HG02623 (cell line): ENCODE results near the gene LSR.

Experiments
- ATAC-seq: cut with Tn5 transposase; IDR thresholded peaks from one replicate; pipeline ENCODE4 v1.9.1; 2021; ENCODE audit warnings: moderate library complexity; ENCODE audit not compliant: unreplicated experiment

Gene LSR, protein sequence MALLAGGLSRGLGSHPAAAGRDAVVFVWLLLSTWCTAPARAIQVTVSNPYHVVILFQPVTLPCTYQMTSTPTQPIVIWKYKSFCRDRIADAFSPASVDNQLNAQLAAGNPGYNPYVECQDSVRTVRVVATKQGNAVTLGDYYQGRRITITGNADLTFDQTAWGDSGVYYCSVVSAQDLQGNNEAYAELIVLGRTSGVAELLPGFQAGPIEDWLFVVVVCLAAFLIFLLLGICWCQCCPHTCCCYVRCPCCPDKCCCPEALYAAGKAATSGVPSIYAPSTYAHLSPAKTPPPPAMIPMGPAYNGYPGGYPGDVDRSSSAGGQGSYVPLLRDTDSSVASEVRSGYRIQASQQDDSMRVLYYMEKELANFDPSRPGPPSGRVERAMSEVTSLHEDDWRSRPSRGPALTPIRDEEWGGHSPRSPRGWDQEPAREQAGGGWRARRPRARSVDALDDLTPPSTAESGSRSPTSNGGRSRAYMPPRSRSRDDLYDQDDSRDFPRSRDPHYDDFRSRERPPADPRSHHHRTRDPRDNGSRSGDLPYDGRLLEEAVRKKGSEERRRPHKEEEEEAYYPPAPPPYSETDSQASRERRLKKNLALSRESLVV

DNA sequence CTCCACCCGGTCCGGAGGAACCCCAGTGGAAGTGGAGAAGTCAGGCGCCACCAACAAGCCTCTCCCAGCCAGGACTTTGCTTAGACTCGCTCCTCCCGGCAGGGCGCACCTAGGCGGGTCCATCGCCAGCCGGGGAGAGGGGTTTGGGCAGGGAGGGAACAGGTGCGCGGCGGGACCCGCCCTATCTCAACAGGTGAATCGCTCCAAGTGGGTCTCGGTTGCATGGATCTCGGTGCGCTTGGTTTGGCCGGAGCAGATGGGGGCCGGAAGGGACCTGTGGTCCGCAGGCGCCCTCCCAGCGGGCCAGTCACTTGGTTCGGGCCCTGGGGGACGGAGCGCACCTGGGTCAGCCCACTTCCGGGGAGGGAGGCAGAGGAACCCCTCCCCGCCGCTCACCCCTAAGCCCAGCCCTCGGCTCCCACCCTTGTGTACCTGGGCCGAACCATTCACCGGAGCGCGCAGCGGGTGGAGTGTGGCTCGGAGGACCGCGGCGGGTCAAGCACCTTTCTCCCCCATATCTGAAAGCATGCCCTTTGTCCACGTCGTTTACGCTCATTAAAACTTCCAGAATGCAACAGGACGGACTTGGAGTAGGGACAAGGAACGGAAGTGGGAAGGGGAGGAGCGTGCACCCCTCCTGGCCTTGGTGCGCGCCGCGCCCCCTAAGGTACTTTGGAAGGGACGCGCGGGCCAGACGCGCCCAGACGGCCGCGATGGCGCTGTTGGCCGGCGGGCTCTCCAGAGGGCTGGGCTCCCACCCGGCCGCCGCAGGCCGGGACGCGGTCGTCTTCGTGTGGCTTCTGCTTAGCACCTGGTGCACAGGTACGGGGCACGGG lies at the start of gene LSR:
TSS of gene LSR (plus strand) at position 693 of the 836 bp plus-strand sequence. CDS start at position 714, 21 bp downstream.
- ATAC-seq: peak; percentile 71

DNA sequence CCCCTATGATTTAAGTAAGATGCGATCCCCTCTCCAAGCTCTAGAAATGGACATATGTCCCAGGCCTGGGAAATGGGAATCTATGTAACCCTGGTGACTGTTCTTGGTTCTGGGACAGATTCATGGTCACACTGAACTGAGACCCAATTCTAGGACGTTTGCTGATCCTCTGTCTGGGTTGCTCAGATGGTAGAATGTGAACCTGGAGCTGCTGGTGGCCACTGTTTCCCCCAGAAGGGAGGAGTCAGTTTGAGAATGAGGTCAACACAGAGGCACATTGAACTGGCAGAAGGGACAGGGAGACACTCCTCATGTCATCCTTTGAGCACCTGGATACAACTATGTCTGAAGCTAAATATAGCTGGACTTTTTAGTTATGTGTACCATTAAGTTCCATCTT lies 49.3 kb upstream of the LSR start:
- no peak for ATAC-seq

DNA sequence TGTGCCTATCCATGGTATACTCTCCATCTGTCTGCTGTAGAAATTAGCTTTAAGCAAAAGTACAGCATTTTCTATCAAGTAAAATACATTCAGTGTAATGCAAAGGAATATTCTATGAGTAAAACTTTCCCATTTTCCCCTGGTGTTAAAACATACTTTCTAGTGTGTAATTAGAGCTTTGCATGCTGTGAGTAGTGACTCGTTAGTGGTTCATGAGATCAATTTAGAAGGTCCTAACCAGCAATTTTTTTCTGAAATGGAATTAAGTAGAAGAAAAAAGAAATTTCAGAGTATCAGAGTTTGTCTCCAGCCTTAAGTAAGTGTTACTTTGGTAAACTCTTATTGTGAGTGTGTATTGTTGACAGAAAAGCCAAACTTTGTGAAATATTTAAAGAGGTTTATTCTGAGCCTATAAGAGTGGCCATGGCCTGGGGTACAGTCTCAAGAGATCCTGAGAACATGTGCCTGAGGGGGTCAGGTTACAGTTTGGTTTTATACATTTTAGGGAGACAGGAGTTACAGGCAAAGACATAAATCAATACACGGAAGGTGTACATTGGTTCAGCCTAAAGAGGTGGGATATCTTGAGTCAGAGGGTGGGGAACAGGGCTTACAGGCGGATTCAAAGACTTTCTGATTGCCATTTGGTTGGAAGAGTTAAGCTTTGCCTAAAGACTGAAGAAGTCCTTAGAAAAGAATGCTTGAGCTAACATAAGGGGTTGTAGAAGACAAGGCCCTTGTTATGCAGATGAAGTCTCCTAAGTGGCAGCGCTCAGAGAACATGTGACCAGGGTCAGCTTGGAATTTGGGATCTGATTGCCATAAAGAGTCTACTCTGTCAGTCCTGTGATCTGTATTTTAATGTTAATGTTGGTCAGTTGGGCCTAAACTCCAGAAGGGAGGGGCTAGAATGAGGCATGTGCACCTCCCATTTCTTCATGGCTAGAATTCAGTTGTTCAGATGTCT lies 45.8 kb upstream of the LSR start:
- no peak for ATAC-seq

DNA sequence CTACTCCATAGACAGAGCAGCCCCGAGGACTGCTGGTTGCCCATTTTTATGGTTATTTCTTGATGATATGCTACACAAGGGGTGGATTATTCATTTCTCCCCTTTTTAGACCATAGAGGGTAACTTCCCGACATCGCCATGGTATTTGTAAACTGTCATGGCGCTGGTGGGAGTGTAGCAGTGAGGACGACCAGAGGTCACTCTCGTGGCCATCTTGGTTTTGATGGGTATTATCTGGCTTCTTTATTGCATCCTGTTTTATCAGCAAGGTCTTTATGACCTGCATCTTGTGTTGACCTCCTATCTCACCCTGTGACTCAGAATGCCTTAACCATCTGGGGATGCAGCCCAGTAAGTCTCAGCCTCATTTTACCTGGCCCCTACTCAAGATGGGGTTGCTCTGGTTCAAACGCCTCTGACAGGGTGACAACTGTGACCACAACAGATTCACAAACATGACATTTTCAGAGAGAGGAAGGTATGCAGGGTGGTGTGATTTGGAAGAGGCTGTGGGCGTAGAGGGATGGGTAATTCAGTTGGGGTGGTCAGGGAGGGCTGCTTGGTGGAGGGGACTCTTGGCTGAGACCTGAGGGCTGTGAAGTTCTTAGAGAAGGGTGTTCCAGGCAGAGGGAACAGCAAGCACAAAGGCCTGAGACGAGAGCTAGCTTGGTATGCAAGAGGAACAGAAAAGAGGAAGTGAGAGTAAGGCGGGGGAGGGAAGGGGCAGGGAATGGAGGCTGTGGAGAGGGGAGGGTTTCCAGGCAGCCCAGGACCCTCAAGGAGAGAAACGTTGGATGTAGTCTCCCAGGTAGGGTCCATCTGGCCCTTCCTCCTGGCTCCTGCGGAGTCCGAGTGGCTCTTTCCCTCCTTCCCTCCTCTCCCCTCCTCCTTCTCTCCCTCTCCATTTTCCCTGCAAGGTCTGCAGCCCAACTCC lies 43.7 kb upstream of the LSR start:
- ATAC-seq: peak; percentile 85

DNA sequence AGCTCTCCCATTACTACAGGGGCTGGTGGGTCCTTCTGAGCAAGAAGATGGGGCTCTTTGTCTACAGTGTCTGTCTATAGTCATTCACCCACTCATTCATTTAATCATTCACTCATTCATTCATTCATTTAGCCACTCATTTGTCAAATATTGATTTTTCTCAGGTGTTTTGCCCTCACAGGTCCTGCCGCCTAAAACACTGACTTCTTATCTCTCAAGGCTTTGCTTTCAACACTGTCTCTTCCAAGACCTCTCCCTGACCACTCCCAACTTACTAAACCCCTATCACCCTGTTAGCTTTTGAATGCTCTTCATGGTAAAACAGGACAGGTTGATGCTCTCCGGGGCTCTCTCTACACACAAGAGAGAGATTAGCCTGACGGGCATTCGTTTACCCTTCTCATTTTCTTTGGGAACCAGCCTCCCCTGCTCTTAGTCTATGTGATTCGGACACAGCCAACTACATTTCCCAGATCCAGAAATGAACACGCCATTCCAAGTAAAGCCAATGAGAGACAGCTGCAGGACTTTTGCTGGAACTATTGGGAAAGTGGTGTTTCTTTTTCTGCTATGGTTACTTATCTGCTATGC lies 43.0 kb upstream of the LSR start:
- ATAC-seq: no peak

DNA sequence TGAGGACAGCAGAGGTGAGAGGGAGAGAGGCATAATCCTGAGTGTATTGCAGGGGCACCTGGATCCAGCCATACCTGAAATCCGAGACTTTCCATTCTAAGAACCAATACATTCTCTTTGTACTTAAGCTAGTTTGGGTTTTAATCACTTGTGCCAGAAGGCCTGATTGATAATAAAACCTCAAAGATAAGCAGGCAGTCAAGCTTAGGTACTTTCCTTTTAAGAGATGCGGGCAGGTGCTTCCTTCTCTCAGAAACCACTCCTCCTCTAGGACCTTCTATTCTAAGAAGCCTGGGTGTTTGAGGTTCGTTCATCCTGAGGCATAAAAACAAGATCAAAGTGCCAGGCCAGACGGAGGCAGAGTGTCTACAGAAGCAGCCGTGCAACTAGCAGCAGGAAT lies 42.4 kb upstream of the LSR start:
- no peak for ATAC-seq

DNA sequence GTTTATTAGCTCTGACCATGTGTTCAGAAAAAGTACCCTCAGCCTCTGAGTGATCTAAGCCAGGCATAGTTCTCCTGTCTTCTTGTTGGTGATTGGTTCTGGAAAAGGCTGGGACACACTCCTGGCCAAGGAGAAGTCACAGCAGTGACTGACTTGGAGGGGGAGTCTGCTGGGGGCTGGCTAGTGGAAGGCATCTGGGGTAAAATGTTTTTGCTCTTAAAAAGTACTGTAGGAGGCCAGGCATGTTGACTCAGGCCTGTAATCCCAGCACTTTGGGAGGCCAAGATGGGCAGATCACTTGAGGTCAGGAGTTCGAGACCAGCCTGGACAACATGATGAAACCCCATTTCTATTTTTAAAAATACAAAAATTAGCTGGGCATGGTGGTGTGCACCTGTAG lies 41.9 kb upstream of the LSR start:
- ATAC-seq: no peak

DNA sequence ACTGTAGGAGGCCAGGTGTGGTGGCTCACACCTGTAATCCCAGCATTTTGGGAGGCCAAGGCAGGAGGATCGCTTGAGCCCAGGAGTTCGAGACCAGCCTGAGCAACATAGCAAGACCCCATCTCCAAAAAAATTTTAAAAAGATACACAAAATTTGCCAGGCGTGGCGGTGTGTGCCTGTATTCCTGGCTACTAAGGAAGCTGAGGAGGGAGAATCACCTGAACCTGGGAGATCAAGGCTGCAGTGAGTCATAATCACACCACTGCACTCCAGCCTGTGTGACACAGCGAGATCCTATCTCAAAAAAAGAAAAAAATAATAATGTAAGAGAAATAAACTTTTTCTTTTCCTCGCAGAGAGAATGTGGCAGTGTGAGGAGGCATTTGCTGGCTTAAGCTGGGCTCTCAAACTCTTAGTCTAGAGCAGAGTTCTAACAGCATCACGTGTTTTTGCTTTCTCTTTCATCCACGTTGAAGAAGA lies 41.4 kb upstream of the LSR start:
- no peak for ATAC-seq

DNA sequence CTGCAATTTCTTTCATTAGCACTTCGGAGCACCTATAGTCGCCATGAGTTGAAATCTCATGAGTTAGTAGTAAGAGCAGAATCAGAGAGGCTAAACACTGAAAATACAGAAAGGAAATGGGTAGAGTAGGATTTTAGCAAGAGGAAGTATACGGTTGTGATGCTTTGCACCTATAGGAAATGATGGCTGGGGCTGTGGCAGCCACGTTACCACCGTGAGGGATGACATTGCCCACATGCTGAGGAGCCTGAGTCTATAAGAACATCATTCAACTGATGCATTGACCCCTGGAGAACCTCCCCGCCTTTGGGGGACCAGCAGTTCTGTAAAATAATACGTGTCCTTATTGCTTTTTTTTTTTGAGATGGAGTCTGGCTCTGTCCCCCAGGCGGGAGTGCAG lies 40.7 kb upstream of the LSR start:
- ATAC-seq: no peak

DNA sequence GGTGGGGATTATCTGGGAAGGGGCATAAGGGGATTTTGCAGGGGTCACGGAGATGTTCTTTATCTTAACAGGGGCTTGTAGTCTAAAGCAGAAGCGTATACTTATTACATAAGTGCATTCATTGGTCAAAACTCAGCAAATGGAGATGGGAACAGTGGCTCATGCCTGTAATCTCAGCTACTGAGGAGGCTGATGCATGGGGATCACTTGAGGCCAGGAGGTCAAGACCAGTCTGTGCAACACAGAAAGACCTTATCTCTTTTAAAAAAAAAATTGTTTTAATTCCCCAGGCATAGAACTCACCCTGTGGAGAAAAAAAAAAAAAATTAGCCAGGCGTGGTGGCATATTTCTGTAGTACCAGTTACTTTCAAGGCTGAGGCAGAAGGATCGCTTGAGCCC lies 39.2 kb upstream of the LSR start:
- ATAC-seq: no peak

DNA sequence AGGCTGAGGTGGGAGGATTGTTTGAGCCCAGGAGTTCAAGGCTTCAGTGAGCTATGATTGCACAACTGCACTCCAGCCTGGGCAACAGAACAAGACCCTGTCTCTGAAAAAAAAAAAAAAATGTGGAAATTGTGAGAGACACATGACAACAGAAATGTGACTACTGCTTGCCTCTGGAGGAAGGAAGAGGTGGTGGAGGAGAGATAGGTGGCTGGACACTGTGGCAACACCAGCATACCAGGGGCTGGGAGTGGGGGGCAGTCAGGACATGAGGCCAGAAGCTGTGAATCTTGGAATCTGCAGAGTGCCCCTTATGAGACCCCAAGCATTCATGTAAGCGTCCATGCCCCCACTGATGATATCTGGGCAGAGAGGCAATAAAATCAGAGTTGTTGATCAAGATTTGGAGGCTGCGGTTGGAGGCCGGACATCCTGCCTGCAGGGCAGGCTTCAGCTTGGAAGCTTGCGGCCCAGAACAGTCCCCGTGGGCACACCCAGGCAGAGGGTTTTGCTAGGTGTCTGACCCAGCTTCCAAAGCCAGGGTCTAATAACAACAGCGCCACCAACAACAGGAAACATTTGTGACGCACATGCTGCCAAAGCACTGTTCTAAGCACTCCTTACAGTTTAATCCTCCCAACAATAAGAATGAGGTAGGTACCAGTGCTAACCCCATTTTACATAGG lies 37.1 kb upstream of the LSR start:
- ATAC-seq: no peak

DNA sequence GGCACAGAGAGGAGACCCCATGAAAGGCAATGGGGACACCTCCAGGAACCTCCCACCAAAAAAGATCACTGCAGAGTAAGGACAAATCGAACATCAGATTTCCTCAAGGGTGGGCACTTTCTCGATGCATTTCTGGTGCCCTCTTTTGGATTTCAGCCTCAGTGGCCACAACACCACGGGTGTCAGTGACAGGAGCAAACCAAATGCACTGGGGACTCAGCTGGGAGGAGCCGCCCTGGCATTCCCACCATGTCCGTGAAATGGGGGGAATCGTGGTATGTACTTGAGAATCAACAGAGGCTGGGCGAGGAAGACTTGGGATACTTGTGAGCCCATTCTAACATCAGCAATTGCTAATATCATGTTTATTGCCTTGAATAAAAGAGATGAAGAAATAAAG lies 36.6 kb upstream of the LSR start:
- no peak for ATAC-seq

DNA sequence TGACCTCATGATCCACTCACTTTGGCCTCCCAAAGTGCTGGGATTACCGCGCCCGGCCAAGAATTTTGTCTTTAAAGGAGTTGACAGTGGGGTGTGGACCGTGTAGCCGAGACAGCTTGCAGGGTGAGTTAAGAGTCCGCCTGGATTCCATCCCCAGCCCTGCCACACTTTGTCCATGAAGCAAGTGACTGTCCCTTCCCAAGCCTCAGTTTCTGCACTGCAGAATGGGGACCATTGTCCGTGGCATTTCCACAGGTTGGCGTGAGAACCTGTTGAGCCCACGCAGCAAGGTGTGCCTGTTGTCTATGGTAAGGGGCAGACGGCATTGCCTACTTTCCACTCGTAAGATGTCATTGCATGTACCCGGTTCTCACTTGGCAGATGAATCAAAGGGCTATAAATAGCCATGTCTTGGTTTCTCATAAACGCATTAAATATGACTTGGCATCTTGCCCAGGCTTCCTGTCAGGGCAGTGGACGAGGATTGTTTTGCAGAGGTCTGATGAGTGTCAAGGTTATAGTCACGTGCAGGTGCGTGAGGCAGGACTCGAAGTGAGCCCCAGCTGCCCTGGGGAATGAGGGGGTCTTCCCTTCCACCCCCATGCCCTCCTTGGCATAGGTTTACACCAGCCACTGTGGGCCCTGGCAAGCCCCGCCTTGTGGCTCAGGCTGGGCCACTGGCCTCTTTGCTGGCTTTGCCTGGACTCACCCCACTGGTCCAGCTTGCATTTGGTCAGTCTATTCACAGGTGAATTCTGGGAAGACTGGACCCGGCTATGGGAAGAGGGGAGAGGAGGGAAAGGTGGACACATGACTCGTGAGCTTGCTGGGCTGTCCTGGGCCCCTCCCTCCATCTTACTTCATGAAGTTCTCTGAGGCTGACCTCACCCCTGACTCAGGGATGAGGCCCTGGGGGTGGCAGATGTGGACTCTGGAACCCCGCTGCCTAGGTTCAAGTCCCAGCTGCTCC lies 34.9 kb upstream of the LSR start:
- no peak for ATAC-seq

DNA sequence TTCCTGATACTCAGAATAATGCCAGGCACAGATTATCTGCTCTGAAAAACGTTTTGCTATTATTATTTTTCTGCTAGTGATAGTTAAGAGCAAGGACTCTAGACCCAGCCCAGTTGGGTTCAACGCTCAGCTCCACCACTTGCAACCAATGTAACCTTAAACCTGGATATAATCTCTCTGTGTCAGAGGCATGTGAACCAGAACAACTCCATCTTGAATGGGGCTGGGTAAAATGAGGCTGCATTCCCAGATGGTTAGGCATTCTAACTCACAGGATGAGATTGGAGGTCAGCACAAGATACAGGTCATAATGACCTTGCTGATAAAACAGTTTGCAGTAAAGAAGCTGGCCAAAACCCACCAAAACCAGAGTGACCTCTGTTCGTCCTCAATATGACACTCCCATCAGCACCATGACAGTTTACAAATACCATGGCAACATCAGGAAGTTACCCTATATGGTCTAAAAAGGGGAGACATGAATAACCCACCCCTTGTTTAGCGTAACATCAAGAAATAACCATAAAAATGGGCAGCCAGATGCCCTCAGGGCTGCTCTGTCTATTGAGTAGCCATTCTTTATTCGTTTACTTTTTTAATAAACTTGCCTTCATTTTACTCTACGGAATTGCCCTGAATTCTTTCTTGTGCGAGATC lies 33.9 kb upstream of the LSR start:
- ATAC-seq: no peak

DNA sequence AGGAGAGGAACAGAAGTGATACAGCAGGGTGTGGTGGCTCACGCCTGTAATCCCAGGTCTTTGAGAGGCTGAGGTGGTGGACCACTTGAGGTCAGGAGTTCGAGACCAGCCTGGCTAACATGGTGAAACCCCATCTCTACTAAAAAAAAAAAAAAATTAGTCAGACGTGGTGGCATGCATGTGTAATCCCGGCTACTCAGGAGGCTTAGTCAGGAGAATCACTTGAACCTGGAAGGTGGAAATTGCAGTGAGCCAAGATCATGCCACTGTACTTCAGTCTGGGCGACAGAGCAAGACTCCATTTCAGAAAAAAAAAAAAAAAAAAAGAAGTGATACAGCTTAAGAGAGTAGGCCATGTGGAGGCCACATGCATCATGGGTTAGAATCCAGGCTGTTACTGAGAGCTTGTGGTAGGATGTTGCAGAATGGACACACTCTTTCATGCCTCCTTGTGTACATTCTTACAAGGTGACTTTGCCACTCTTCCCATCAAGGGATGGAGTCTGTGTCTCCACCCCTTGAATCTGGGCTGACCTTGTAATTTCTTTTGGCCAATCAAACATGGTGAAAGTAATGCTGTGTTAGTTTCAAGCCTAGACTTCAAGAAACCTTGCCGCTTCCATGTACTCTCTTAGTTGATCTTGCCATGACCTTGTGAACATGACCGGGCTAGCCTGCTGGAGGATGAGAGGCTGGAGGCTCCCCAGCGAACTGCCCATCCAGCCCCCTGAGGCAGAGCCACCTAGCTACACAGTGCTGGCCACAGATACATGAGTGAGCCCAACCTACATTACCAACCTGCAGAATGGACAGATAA lies 32.6 kb upstream of the LSR start:
- ATAC-seq: no peak
